HT1080 (cell line): Measurements from ENCODE around the gene PITPNB. TPM values are rescaled to one million over a fixed set of nuclear protein-coding genes. Genes with fewer than 3 reads are reported as not detected.

Experiments
- DNase-seq: peaks from one replicate; pipeline ENCODE4 v3.0.0-alpha.2; 2015; ENCODE audit warnings: low read depth
- small RNA-seq: library from RNA; depleted of rRNA; stranded (forward); fragments of <200 nt; gene quantifications from one replicate; pipeline ENCODE3, GENCODE V24; 2014
- total RNA-seq: library from RNA; depleted of rRNA; stranded (reverse); fragments of >200 nt; shearing (Covaris generic); gene quantifications from 2 replicates; pipeline ENCODE4 v1.2.3, GENCODE V29; 2014; rRNA removed

PITPNB gene
- total RNA-seq, 1 experiment from 2014 or later: 19.2 TPM

GRCh38 chr22:27804470-27805297, 114.4 kb downstream of the PITPNB start:
- DNase-seq: peak; percentile 44

- DNase-seq: no peak
Observed at GRCh38 chr22:27803841-27804415, 115.1 kb downstream of the PITPNB start.

- DNase-seq: no peak
Observed at GRCh38 chr22:27802346-27803073, 116.5 kb downstream of the PITPNB start.

Small RNA genes lying within 50 kb of the gene (small RNA-seq; reads per million reads assigned to genes)
- gene MIR3199-1 (not detected), gene RF02198 (not detected)

Other genes starting within 250 kb of the PITPNB start
- gene MN1, start 117.5 kb downstream of the PITPNB start, total RNA-seq: 0.37 and 0.69 TPM in 2 replicates